ENCODE data around the gene TTC28.

The TTC28 gene

GRCh38 chr22:28418008-28418407 lies 261.6 kb downstream of the TTC28 start:
- Histone ChIP-seq H3K9me3 (ENCODE audit: insufficient read depth, low read length) (no peaks in the 10 kb centered on the region), H3K79me2 (ENCODE audit: insufficient read depth, low read length) (no peaks in the 10 kb centered on the region), H3K9me2 (replicated peaks; ENCODE audit: insufficient read depth, low read length) (no peaks in the 10 kb centered on the region), H3K4me2 (ENCODE audit: low read depth, low read length, poor library complexity, severe bottlenecking) (no peak overlapping the region), H3K27ac (ENCODE audit: low read depth, low read length) (no peak overlapping the region), H3K36me3 (ENCODE audit: low read length) (no peaks in the 10 kb centered on the region), H3F3A (ENCODE audit: insufficient read depth) (no peaks in the 10 kb centered on the region), H3K4me3 (ENCODE audit: insufficient read depth, low read length, poor library complexity, severe bottlenecking) (no peak overlapping the region), H3K9ac (ENCODE audit: low read length) (no peak overlapping the region), H2AFZ (ENCODE audit: low read depth, low read length, severe bottlenecking) (no peak overlapping the region), H3K27me3 (ENCODE audit: low read length) (no peaks in the 10 kb centered on the region), H4K20me1 (ENCODE audit: low read depth, low read length) (no peaks in the 10 kb centered on the region)
- TF ChIP-seq EZH2phosphoT487 (conservative IDR thresholded peaks at IDR 0.05; ENCODE audit: low read length) = no peak

- TF ChIP-seq CTCF (IDR thresholded peaks at IDR 0.05; ENCODE audit: insufficient read depth, low read length, poor library complexity, severe bottlenecking) (no peak), EZH2phosphoT487 (conservative IDR thresholded peaks at IDR 0.05; ENCODE audit: low read length) (no peak)
- Histone ChIP-seq H3K9me3 (ENCODE audit: insufficient read depth, low read length) (no peaks in the 10 kb centered on the region), H3K9me2 (replicated peaks; ENCODE audit: insufficient read depth, low read length) (no peaks in the 10 kb centered on the region)
Measured at GRCh38 chr22:28417431-28417830, 262.2 kb downstream of the TTC28 start.

GRCh38 chr22:28414913-28415312 lies 264.7 kb downstream of the TTC28 start:
- no peaks in the 10 kb centered on the region for H3K9me3 ChIP-seq (ENCODE audit: insufficient read depth, low read length)
- no peak overlapping the region for H3K9ac ChIP-seq (ENCODE audit: low read length)
- H3K4me3 ChIP-seq (ENCODE audit: insufficient read depth, low read length, poor library complexity, severe bottlenecking) = no peak overlapping the region
- H3K79me2 ChIP-seq (ENCODE audit: insufficient read depth, low read length) = no peaks in the 10 kb centered on the region
- no peak overlapping the region for H2AFZ ChIP-seq (ENCODE audit: low read depth, low read length, severe bottlenecking)
- H3K9me2 ChIP-seq (replicated peaks; ENCODE audit: insufficient read depth, low read length) = no peaks in the 10 kb centered on the region
- H4K20me1 ChIP-seq (ENCODE audit: low read depth, low read length) = no peaks in the 10 kb centered on the region
- no peaks in the 10 kb centered on the region for H3F3A ChIP-seq (ENCODE audit: insufficient read depth)
- TF ChIP-seq CTCF (IDR thresholded peaks at IDR 0.05; ENCODE audit: insufficient read depth, low read length, poor library complexity, severe bottlenecking) (no peak), EZH2phosphoT487 (conservative IDR thresholded peaks at IDR 0.05; ENCODE audit: low read length) (no peak)
- H3K4me2 ChIP-seq (ENCODE audit: low read depth, low read length, poor library complexity, severe bottlenecking) = no peak overlapping the region
- no peak overlapping the region for H3K27ac ChIP-seq (ENCODE audit: low read depth, low read length)
- H3K27me3 ChIP-seq (ENCODE audit: low read length) = no peaks in the 10 kb centered on the region
- H3K36me3 ChIP-seq (ENCODE audit: low read length) = no peaks in the 10 kb centered on the region

More at GRCh38 chr22:28417431-28417830, 262.2 kb downstream of the TTC28 start:
- H4K20me1 ChIP-seq (ENCODE audit: low read depth, low read length) = no peaks in the 10 kb centered on the region
- no peak overlapping the region for H3K4me2 ChIP-seq (ENCODE audit: low read depth, low read length, poor library complexity, severe bottlenecking)
- H3K9ac ChIP-seq (ENCODE audit: low read length) = no peak overlapping the region
- H3F3A ChIP-seq (ENCODE audit: insufficient read depth) = no peaks in the 10 kb centered on the region
- H3K27me3 ChIP-seq (ENCODE audit: low read length) = no peaks in the 10 kb centered on the region
- H3K36me3 ChIP-seq (ENCODE audit: low read length) = no peaks in the 10 kb centered on the region
- H3K27ac ChIP-seq (ENCODE audit: low read depth, low read length) = no peak overlapping the region
- no peak overlapping the region for H2AFZ ChIP-seq (ENCODE audit: low read depth, low read length, severe bottlenecking)
- no peaks in the 10 kb centered on the region for H3K79me2 ChIP-seq (ENCODE audit: insufficient read depth, low read length)
- H3K4me3 ChIP-seq (ENCODE audit: insufficient read depth, low read length, poor library complexity, severe bottlenecking) = no peak overlapping the region

- no peaks in the 10 kb centered on the region for H3K9me2 ChIP-seq (replicated peaks; ENCODE audit: insufficient read depth, low read length)
- H4K20me1 ChIP-seq (ENCODE audit: low read depth, low read length) = no peaks in the 10 kb centered on the region
- no peaks in the 10 kb centered on the region for H3K36me3 ChIP-seq (ENCODE audit: low read length)
- H3K4me2 ChIP-seq (ENCODE audit: low read depth, low read length, poor library complexity, severe bottlenecking) = no peak overlapping the region
- no peak overlapping the region for H3K4me3 ChIP-seq (ENCODE audit: insufficient read depth, low read length, poor library complexity, severe bottlenecking)
- no peak overlapping the region for H3K27ac ChIP-seq (ENCODE audit: low read depth, low read length)
- H3F3A ChIP-seq (ENCODE audit: insufficient read depth) = no peaks in the 10 kb centered on the region
- no peak overlapping the region for H3K9ac ChIP-seq (ENCODE audit: low read length)
- no peaks in the 10 kb centered on the region for H3K9me3 ChIP-seq (ENCODE audit: insufficient read depth, low read length)
- TF ChIP-seq CTCF (IDR thresholded peaks at IDR 0.05; ENCODE audit: insufficient read depth, low read length, poor library complexity, severe bottlenecking) (no peak), EZH2phosphoT487 (conservative IDR thresholded peaks at IDR 0.05; ENCODE audit: low read length) (no peak)
- H3K79me2 ChIP-seq (ENCODE audit: insufficient read depth, low read length) = no peaks in the 10 kb centered on the region
- no peaks in the 10 kb centered on the region for H3K27me3 ChIP-seq (ENCODE audit: low read length)
- H2AFZ ChIP-seq (ENCODE audit: low read depth, low read length, severe bottlenecking) = no peak overlapping the region
Measured at GRCh38 chr22:28413612-28414399, 265.8 kb downstream of the TTC28 start.

Measured in SU-DHL-6 (cell line).